ENCODE data around the gene BRD7.

BRD7 gene

GRCh38 chr16:50329446-50330189, 39.2 kb downstream of the BRD7 start:
- DNase-seq (ENCODE audit: low read depth) = no peak
- no peak for TF ChIP-seq CTCF (conservative IDR thresholded peaks at IDR 0.05; ENCODE audit: low read depth, low read length)
- no peak overlapping the region for H3K4me3 ChIP-seq (ENCODE audit: low read length)

GRCh38 chr16:50326835-50327465, 41.8 kb downstream of the BRD7 start:
- peak; percentile 59 for TF ChIP-seq CTCF (conservative IDR thresholded peaks at IDR 0.05; ENCODE audit: low read depth, low read length)
- no peak for DNase-seq (ENCODE audit: low read depth)
- H3K4me3 ChIP-seq (ENCODE audit: low read length) = no peak overlapping the region

- no peak for DNase-seq (ENCODE audit: low read depth)
- no peak for TF ChIP-seq CTCF (conservative IDR thresholded peaks at IDR 0.05; ENCODE audit: low read depth, low read length)
- H3K4me3 ChIP-seq (ENCODE audit: low read length) = no peak overlapping the region
Observed at GRCh38 chr16:50326264-50326663, 42.5 kb downstream of the BRD7 start.

GRCh38 chr16:50324345-50324744, 44.4 kb downstream of the BRD7 start:
- DNase-seq (ENCODE audit: low read depth) = no peak
- TF ChIP-seq CTCF (conservative IDR thresholded peaks at IDR 0.05; ENCODE audit: low read depth, low read length) = no peak

GRCh38 chr16:50323335-50324011, 45.3 kb downstream of the BRD7 start:
- DNase-seq (ENCODE audit: low read depth) = no peak
- TF ChIP-seq CTCF (conservative IDR thresholded peaks at IDR 0.05; ENCODE audit: low read depth, low read length) = peak; percentile 39
- H3K4me3 ChIP-seq (ENCODE audit: low read length) = no peak overlapping the region

More at GRCh38 chr16:50324345-50324744, 44.4 kb downstream of the BRD7 start:
- H3K4me3 ChIP-seq (ENCODE audit: low read length) = no peak overlapping the region

GRCh38 chr16:50322333-50322732, 46.5 kb downstream of the BRD7 start:
- no peak for TF ChIP-seq CTCF (conservative IDR thresholded peaks at IDR 0.05; ENCODE audit: low read depth, low read length)
- no peak overlapping the region for H3K4me3 ChIP-seq (ENCODE audit: low read length)
- no peak for DNase-seq (ENCODE audit: low read depth)

Data from retinal pigment epithelial cell (primary cell).